Aorta (tissue), 5 donors: ENCODE measurements around the gene ACBD3. TPM values are rescaled to one million over a fixed set of nuclear protein-coding genes. Genes with fewer than 3 reads are reported as not detected.

Source experiments
- ATAC-seq: fragments of 200-7000 bp; cut with Tn5 transposase; one replicate; pipeline ENCODE4 v1.9.1; 2022; ENCODE audit warnings: moderate library complexity; ENCODE audit not compliant: low FRiP score
- DNase-seq, 2 donors: peaks; one replicate each; pipeline ENCODE4 v3.0.0-alpha.2; 2020
- H3K27ac ChIP-seq, 2 donors: one replicate each; pipeline ENCODE4 v1.5.1; 2013; ENCODE audit warnings: low read length in 2 of 2, mild to moderate bottlenecking in 2 of 2, moderate library complexity in 2 of 2, control low read depth in 1 of 2, inconsistent platforms in 1 of 2, low read depth in 1 of 2
- H3K27me3 ChIP-seq, 2 donors: one replicate each; pipeline ENCODE4 v1.6.1; 2013; ENCODE audit warnings: control low read depth in 1 of 2, low read length in 1 of 2, mild to moderate bottlenecking in 1 of 2, moderate library complexity in 1 of 2; ENCODE audit not compliant: insufficient read depth in 2 of 2, control insufficient read depth in 1 of 2
- H3K36me3 ChIP-seq, 2 donors: one replicate each; pipeline ENCODE4 v1.6.1; 2013; ENCODE audit warnings: control low read depth in 1 of 2, low read length in 1 of 2, mild to moderate bottlenecking in 1 of 2; ENCODE audit not compliant: insufficient read depth in 2 of 2, control insufficient read depth in 1 of 2
- H3K4me1 ChIP-seq, 2 donors: one replicate each; pipeline ENCODE4 v1.6.1; 2013; ENCODE audit warnings: low read length in 2 of 2, control low read depth in 1 of 2, mild to moderate bottlenecking in 1 of 2, moderate library complexity in 1 of 2; ENCODE audit not compliant: insufficient read depth in 2 of 2, control insufficient read depth in 1 of 2
- H3K4me3 ChIP-seq, 2 donors: one replicate each; pipeline ENCODE4 v1.5.1; 2013; ENCODE audit warnings: low read length in 2 of 2, control low read depth in 1 of 2, mild to moderate bottlenecking in 1 of 2
- H3K9me3 ChIP-seq: one replicate; pipeline ENCODE4 v1.6.1; 2013; ENCODE audit warnings: mild to moderate bottlenecking, low read length; ENCODE audit not compliant: control insufficient read depth
- WGBS, 2 donors: extraction: QIAGEN DNeasy Blood & Tissue Kit; methylation state at CpG; one replicate each; pipeline ENCODE4 v1.1.7; 2013; 5-methylcytosine and 5-hydroxymethylcytosine counted together
- intact Hi-C, 2 donors: fragments of 100-400 bp; cut with DNase I; formaldehyde crosslinking; loops; one replicate each; pipeline versions ENCODE4 v1.14.2 to v1.15.0; 2022
- polyA plus RNA-seq, 2 donors: library from polyadenylated mRNA; stranded (reverse); fragments of 200-250 nt; gene quantifications; one replicate each; pipeline ENCODE4 v1.2.3, GENCODE V29; 2013
- total RNA-seq, 2 donors: library from RNA; stranded (reverse); fragmentation: NEBNext Ultra II Directional; extraction: Animal tissue kit (Norgen Biotek cat#: 25700); gene quantifications; one replicate each; pipeline ENCODE4 v1.2.1, GENCODE V29; 2021
- donor health status: healthy with polysubstance abuse.
- donor health status: Bipolar disorder and iron deficiency.
- donor health status: DM: no; HTN: no; CAD: no.
- donor health status: DM: no; HTN: no; CAD: no.
- donor health status: DM: yes; HTN: yes; CAD: no.

The ACBD3 gene
- total and polyA plus RNA-seq, 4 donors = 14.2 to 45.5 (median 33.5) TPM

GRCh38 chr1:226107471-226108460, 78.8 kb downstream of the ACBD3 start:
- Histone ChIP-seq H3K36me3 (no peaks in the 10 kb centered on the region), H3K4me3 (no peak overlapping the region), H3K4me1 (peaks cover 0 to 4% of the 10 kb centered on the region in 2 donors), H3K27me3 (no peaks in the 10 kb centered on the region), H3K27ac (peak overlapping the region; percentile 51 to 90), H3K9me3 (no peaks in the 10 kb centered on the region)
- DNase-seq (no peak), ATAC-seq (no peak)
- WGBS, 2 donors = 76 to 81% methylated on average over 3 of the region's 3 CpGs
- intact Hi-C loops = loop anchor here in 1 of 2 donors (5.0 kb wide), 1 partner anchor 35 kb away; no protein-coding TSS in a partner anchor

GRCh38 chr1:226104671-226105121, 81.8 kb downstream of the ACBD3 start:
- H3K27me3 ChIP-seq = no peaks in the 10 kb centered on the region
- DNase-seq (no peak), ATAC-seq (no peak)
- H3K27ac ChIP-seq = no peak overlapping the region
- 89% methylated on average over 8 of the region's 8 CpGs for WGBS, 2 donors
- H3K4me3 ChIP-seq = no peak overlapping the region
- no peaks in the 10 kb centered on the region for H3K9me3 ChIP-seq
- intact Hi-C loops = loop anchor here in 1 of 2 donors (5.0 kb wide), 1 partner anchor 32 kb away; no protein-coding TSS in a partner anchor
- no peaks in the 10 kb centered on the region for H3K4me1 ChIP-seq
- H3K36me3 ChIP-seq = no peaks in the 10 kb centered on the region

DNA sequence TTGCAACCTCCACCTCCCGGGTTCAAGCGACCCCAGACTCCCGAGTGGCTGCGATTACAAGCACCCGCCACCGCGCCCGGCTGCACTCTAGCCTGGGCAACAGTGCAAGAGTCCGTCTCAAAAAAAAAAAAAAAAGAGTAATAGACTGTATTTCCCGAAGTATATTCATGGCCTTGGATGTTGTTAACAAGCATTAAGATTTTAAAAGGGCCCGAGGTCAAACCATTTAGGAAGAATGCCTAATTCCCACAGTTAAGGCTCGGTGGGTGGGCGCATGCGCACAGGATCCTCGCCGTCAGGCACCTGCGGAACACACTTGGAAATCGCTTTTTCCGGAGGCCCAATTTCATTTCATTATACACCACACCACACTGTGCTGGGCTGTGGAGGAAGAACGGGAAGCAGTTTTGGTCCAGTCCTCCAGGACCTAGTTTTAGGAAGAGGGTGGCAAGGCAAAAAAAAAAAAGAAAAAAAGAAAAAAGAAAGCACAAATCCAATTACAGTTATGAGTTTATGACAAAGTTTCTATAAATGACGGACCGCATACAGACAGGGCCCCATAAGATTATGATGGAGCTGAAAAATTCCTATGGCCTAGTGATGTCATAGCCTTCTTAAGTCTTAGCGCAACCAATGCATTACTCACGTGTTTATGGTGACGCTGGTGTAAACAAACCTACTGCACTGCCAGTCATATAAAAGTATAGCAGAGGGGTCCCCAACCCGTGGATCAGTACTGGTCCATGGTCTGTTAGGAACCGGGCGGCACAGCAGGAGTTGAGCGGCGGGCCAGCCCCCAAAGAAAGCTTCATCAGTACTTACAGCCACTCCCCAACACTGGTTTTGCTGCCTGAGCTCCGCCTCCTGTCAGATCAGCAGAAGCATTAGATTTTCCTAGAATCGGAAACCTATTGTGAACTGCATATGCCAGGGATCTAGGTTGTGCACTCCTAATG, 85.8 kb downstream of the ACBD3 start:
- DNase-seq (peak in 1 of 2 donors; percentile 55), ATAC-seq (no peak)
- H3K27me3 ChIP-seq = no peaks in the 10 kb centered on the region
- no peaks in the 10 kb centered on the region for H3K36me3 ChIP-seq
- H3K4me1 ChIP-seq = no peaks in the 10 kb centered on the region
- no peaks in the 10 kb centered on the region for H3K9me3 ChIP-seq
- intact Hi-C loops = no loop called here
- peak overlapping the region; percentile 35 to 36 for H3K4me3 ChIP-seq
- 13 to 18% methylated on average over 32 of the region's 32 CpGs for WGBS, 2 donors
- H3K27ac ChIP-seq = no peak overlapping the region

- 88 to 91% methylated on average over 3 of the region's 3 CpGs for WGBS, 2 donors
- Histone ChIP-seq H3K36me3 (no peaks in the 10 kb centered on the region), H3K27me3 (no peaks in the 10 kb centered on the region), H3K27ac (no peak overlapping the region), H3K9me3 (no peaks in the 10 kb centered on the region), H3K4me1 (no peaks in the 10 kb centered on the region), H3K4me3 (no peak overlapping the region)
- ATAC-seq (no peak), DNase-seq (no peak)
- intact Hi-C loops = no loop called here
These were observed 87.4 kb downstream of the ACBD3 start for GRCh38 chr1:226098870-226099835.

DNA sequence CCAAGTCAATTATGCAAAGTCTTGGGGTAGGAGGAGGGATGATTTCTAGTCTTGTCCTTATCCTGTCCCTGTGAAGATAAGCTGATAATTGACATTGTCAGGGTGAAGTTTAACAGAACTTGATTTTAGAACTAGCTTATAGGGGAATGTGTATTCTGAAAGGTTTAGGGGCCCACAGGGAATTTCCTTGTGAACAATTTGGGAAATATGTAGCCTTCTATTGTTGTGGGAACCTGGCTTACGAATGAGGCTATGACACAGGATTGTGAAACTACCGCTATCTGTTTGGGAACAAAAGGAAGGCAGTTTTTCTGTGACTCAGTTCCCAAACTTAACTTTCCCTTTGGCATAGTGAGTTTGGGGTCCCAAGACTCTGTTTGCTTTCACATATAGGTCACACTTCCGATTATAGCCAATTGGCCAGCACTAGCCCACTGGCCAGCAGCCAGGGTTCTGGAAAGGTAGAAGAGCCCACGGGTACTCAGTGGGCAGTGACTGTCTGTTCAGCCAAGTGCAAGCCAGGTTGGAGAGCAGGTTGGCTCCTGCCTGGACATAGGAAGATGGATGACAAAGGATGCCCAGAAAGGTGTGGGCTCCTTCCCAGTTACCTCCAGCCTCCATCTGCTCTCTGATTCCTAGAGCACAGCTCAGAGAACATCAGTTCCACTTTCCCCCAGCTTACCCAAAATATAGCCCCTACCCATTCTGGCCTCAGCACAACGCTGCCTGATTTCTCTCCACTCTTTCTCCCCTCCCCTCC, 88.5 kb downstream of the ACBD3 start:
- DNase-seq (peak in 1 of 2 donors; percentile 15), ATAC-seq (no peak)
- Histone ChIP-seq H3K27me3 (no peaks in the 10 kb centered on the region), H3K9me3 (no peaks in the 10 kb centered on the region), H3K36me3 (no peaks in the 10 kb centered on the region), H3K4me3 (no peak overlapping the region), H3K27ac (no peak overlapping the region), H3K4me1 (no peaks in the 10 kb centered on the region)
- 76 to 81% methylated on average over 5 of the region's 5 CpGs for WGBS, 2 donors
- intact Hi-C loops = no loop called here

DNA sequence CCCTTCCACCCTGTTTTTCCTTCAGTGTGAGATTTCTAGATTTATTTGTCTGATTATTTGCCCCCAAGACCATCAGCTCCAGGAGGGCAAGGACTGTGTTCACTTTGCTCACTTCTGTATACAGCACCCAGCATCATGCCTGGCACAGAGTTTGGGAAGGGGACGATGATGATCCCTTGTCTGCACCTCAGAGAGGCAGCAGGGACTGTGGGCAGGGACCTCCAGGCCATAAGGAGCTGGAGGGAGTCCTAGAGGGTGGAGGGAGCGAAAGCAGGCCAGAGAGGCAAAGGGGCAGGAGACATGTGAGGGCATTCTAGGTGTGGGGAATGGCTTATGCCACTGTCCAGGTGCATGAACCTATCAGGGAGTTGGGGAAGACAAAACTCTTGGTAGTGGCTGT, 91.3 kb downstream of the ACBD3 start:
- no peaks in the 10 kb centered on the region for H3K36me3 ChIP-seq
- no peaks in the 10 kb centered on the region for H3K9me3 ChIP-seq
- DNase-seq = peak in 1 of 2 donors; percentile 37
- H3K27me3 ChIP-seq = no peaks in the 10 kb centered on the region
- no peak overlapping the region for H3K27ac ChIP-seq
- intact Hi-C loops = no loop called here
- no peaks in the 10 kb centered on the region for H3K4me1 ChIP-seq
- no peak overlapping the region for H3K4me3 ChIP-seq
- WGBS, 2 donors = 90 to 97% methylated on average over 2 of the region's 2 CpGs
- ATAC-seq = no peak
